Mucosa of rectum (tissue), 2 donors: ENCODE results near the gene AHDC1.

Experiments used
- H3K27ac ChIP-seq, 2 donors: one replicate each; pipeline ENCODE4 v1.7.0; 2013; ENCODE audit warnings: inconsistent platforms in 2 of 2, low read depth in 2 of 2, low read length in 2 of 2
- H3K27me3 ChIP-seq, 2 donors: one replicate each; pipeline ENCODE4 v1.7.0; 2013; ENCODE audit warnings: low read length in 2 of 2; ENCODE audit not compliant: control insufficient read depth in 2 of 2, insufficient read depth in 2 of 2
- H3K36me3 ChIP-seq, 2 donors: one replicate each; pipeline ENCODE4 v1.7.0; 2013; ENCODE audit warnings: low read length in 2 of 2; ENCODE audit not compliant: control insufficient read depth in 2 of 2, insufficient read depth in 2 of 2
- H3K4me1 ChIP-seq, 2 donors: one replicate each; pipeline ENCODE4 v1.7.0; 2013; ENCODE audit warnings: low read length in 2 of 2, mild to moderate bottlenecking in 1 of 2; ENCODE audit not compliant: control insufficient read depth in 2 of 2, insufficient read depth in 2 of 2
- H3K4me3 ChIP-seq, 2 donors: one replicate each; pipeline ENCODE4 v1.7.0; 2013; ENCODE audit warnings: low read length in 2 of 2
- H3K9ac ChIP-seq, 2 donors: one replicate each; pipeline ENCODE4 v1.7.0; 2013; ENCODE audit warnings: low read length in 2 of 2, low read depth in 1 of 2, mild to moderate bottlenecking in 1 of 2
- H3K9me3 ChIP-seq, 2 donors: one replicate each; pipeline ENCODE4 v1.7.0; 2013; ENCODE audit warnings: low read length in 2 of 2; ENCODE audit not compliant: control insufficient read depth in 2 of 2
- donor health status: healthy.
- donor health status: Normal muscosa, but diverticular disease.

Gene AHDC1

GRCh38 chr1:27521861-27522431, 82.0 kb downstream of the AHDC1 start:
- Histone ChIP-seq H3K9ac (peak overlapping the region in 1 of 2 donors; percentile 50), H3K27me3 (no peaks in the 10 kb centered on the region), H3K36me3 (no peaks in the 10 kb centered on the region), H3K4me3 (no peak overlapping the region), H3K27ac (peak overlapping the region in 1 of 2 donors; percentile 48), H3K9me3 (no peaks in the 10 kb centered on the region), H3K4me1 (peaks cover 56 to 88% of the 10 kb centered on the region in 2 donors)

GRCh38 chr1:27521336-27521831, 82.6 kb downstream of the AHDC1 start:
- H3K36me3 ChIP-seq, result no peaks in the 10 kb centered on the region
- H3K27me3 ChIP-seq, result no peaks in the 10 kb centered on the region
- H3K9ac ChIP-seq, result peak overlapping the region in 1 of 2 donors; percentile 50
- peak overlapping the region; percentile 12 to 48 for H3K27ac ChIP-seq
- peaks cover 52 to 83% of the 10 kb centered on the region in 2 donors for H3K4me1 ChIP-seq
- H3K9me3 ChIP-seq, result no peaks in the 10 kb centered on the region
- H3K4me3 ChIP-seq, result no peak overlapping the region

- Histone ChIP-seq H3K27ac (no peak overlapping the region), H3K4me1 (peaks cover 47 to 76% of the 10 kb centered on the region in 2 donors)
Observed at GRCh38 chr1:27520651-27521050, 83.3 kb downstream of the AHDC1 start.

GRCh38 chr1:27519331-27520258, 84.3 kb downstream of the AHDC1 start:
- Histone ChIP-seq H3K27me3 (no peaks in the 10 kb centered on the region), H3K36me3 (no peaks in the 10 kb centered on the region), H3K9me3 (no peaks in the 10 kb centered on the region), H3K4me3 (peak overlapping the region in 1 of 2 donors; percentile 21), H3K9ac (peak overlapping the region in 1 of 2 donors; percentile 53), H3K4me1 (peaks cover 38 to 68% of the 10 kb centered on the region in 2 donors), H3K27ac (peak overlapping the region; percentile 94 to 97)

More at GRCh38 chr1:27520651-27521050, 83.3 kb downstream of the AHDC1 start:
- no peak overlapping the region for H3K4me3 ChIP-seq
- peak overlapping the region in 1 of 2 donors; percentile 50 for H3K9ac ChIP-seq
- no peaks in the 10 kb centered on the region for H3K9me3 ChIP-seq
- H3K27me3 ChIP-seq, result no peaks in the 10 kb centered on the region
- H3K36me3 ChIP-seq, result no peaks in the 10 kb centered on the region

- Histone ChIP-seq H3K4me3 (no peak overlapping the region), H3K27ac (peak overlapping the region; percentile 94 to 97), H3K9me3 (no peaks in the 10 kb centered on the region), H3K9ac (peak overlapping the region in 1 of 2 donors; percentile 57), H3K27me3 (no peaks in the 10 kb centered on the region), H3K36me3 (no peaks in the 10 kb centered on the region), H3K4me1 (peaks cover 38 to 68% of the 10 kb centered on the region in 2 donors)
Observed at GRCh38 chr1:27518808-27519207, 85.1 kb downstream of the AHDC1 start.

GRCh38 chr1:27517907-27518718, 85.8 kb downstream of the AHDC1 start:
- Histone ChIP-seq H3K9me3 (no peaks in the 10 kb centered on the region), H3K27ac (peak overlapping the region; percentile 94 to 97), H3K4me1 (peaks cover 38 to 62% of the 10 kb centered on the region in 2 donors), H3K27me3 (no peaks in the 10 kb centered on the region), H3K4me3 (peak overlapping the region; percentile 10 to 43), H3K9ac (peak overlapping the region; percentile 53 to 57), H3K36me3 (no peaks in the 10 kb centered on the region)

GRCh38 chr1:27517301-27517700, 86.6 kb downstream of the AHDC1 start:
- peak overlapping the region in 1 of 2 donors; percentile 57 for H3K9ac ChIP-seq
- H3K4me3 ChIP-seq, result no peak overlapping the region
- peak overlapping the region; percentile 94 to 97 for H3K27ac ChIP-seq
- H3K36me3 ChIP-seq, result no peaks in the 10 kb centered on the region
- H3K27me3 ChIP-seq, result no peaks in the 10 kb centered on the region
- peaks cover 33 to 54% of the 10 kb centered on the region in 2 donors for H3K4me1 ChIP-seq
- H3K9me3 ChIP-seq, result no peaks in the 10 kb centered on the region

GRCh38 chr1:27515626-27516025, 88.3 kb downstream of the AHDC1 start:
- peaks cover 22 to 38% of the 10 kb centered on the region in 2 donors for H3K4me1 ChIP-seq
- H3K9me3 ChIP-seq, result no peaks in the 10 kb centered on the region
- H3K36me3 ChIP-seq, result no peaks in the 10 kb centered on the region
- no peak overlapping the region for H3K4me3 ChIP-seq
- H3K27ac ChIP-seq, result no peak overlapping the region
- H3K9ac ChIP-seq, result no peak overlapping the region
- H3K27me3 ChIP-seq, result no peaks in the 10 kb centered on the region

- Histone ChIP-seq H3K36me3 (no peaks in the 10 kb centered on the region), H3K4me3 (no peak overlapping the region), H3K9ac (no peak overlapping the region), H3K4me1 (peaks cover 15 to 35% of the 10 kb centered on the region in 2 donors), H3K27me3 (no peaks in the 10 kb centered on the region), H3K27ac (no peak overlapping the region), H3K9me3 (no peaks in the 10 kb centered on the region)
Observed at GRCh38 chr1:27513958-27514357, 90.0 kb downstream of the AHDC1 start.
